Activated CD4-positive, alpha-beta memory T cell treated with anti-CD3 and anti-CD28 coated beads for 36 hours (primary cell): ENCODE results near the gene ARHGAP6. TPM values are rescaled to one million over a fixed set of nuclear protein-coding genes. Genes with fewer than 3 reads are reported as not detected.

ENCODE experiments used
- CTCF ChIA-PET: fragments of 350-600 bp; sonication (Branson Sonifier 250); formaldehyde crosslinking; loops from one replicate; lab custom pipeline; 2021; ENCODE audit warnings: antibody characterized with exemption, inconsistent platforms; lab: Charles Lee
- POLR2A ChIA-PET: fragments of 350-600 bp; sonication (Branson Sonifier 250); formaldehyde crosslinking; loops from one replicate; lab custom pipeline; 2021; ENCODE audit warnings: antibody characterized with exemption; lab: Charles Lee
- DNase-seq: peaks from one replicate; pipeline ENCODE4 v3.0.0-alpha.2; 2020
- H3K27ac Mint-ChIP-seq: one replicate; pipeline ENCODE4 v1.8.0; 2021; ENCODE audit warnings: mixed read lengths
- H3K27me3 Mint-ChIP-seq: one replicate; pipeline ENCODE4 v1.8.0; 2021; ENCODE audit warnings: mixed read lengths
- H3K36me3 Mint-ChIP-seq: one replicate; pipeline ENCODE4 v1.8.0; 2021; ENCODE audit warnings: mixed read lengths
- H3K4me1 Mint-ChIP-seq: one replicate; pipeline ENCODE4 v1.8.0; 2021; ENCODE audit warnings: low read depth, mixed read lengths
- H3K4me3 Mint-ChIP-seq: one replicate; pipeline ENCODE4 v1.8.0; 2021; ENCODE audit warnings: mild to moderate bottlenecking, mixed read lengths
- H3K9me3 Mint-ChIP-seq: one replicate; pipeline ENCODE4 v1.8.0; 2021; ENCODE audit warnings: mixed read lengths
- intact Hi-C: fragments of 100-400 bp; cut with micrococcal nuclease; formaldehyde crosslinking; loops from one replicate; pipeline ENCODE4 v1.15.1; 2023
- total RNA-seq, 2 experiments: library from RNA; stranded (reverse); gene quantifications; one replicate each; pipeline ENCODE4 v1.2.3, GENCODE V29; 2021

ARHGAP6 gene
- total RNA-seq, 2 experiments from 2014 or later: not detected

- CTCF ChIA-PET: no interaction called here
- no peak overlapping the region for H3K27ac Mint-ChIP-seq
- DNase-seq: no peak
- H3K4me1 Mint-ChIP-seq: no peaks in the 10 kb centered on the region
- H3K4me3 Mint-ChIP-seq: no peak overlapping the region
- no peaks in the 10 kb centered on the region for H3K9me3 Mint-ChIP-seq
- POLR2A ChIA-PET: no interaction called here
- H3K27me3 Mint-ChIP-seq: no peaks in the 10 kb centered on the region
- no peaks in the 10 kb centered on the region for H3K36me3 Mint-ChIP-seq
- intact Hi-C loops: no loop called here
Measured at GRCh38 chrX:11438767-11439166, 227.0 kb downstream of the ARHGAP6 start.

GRCh38 chrX:11438380-11438723, 227.4 kb downstream of the ARHGAP6 start:
- CTCF ChIA-PET: no interaction called here
- no peaks in the 10 kb centered on the region for H3K36me3 Mint-ChIP-seq
- no peak overlapping the region for H3K4me3 Mint-ChIP-seq
- no peak overlapping the region for H3K27ac Mint-ChIP-seq
- POLR2A ChIA-PET: no interaction called here
- no peaks in the 10 kb centered on the region for H3K9me3 Mint-ChIP-seq
- H3K27me3 Mint-ChIP-seq: no peaks in the 10 kb centered on the region
- intact Hi-C loops: no loop called here
- DNase-seq: no peak
- no peaks in the 10 kb centered on the region for H3K4me1 Mint-ChIP-seq

GRCh38 chrX:11437642-11438379, 227.9 kb downstream of the ARHGAP6 start:
- no peak overlapping the region for H3K4me3 Mint-ChIP-seq
- CTCF ChIA-PET: no interaction called here
- H3K27me3 Mint-ChIP-seq: no peaks in the 10 kb centered on the region
- no peaks in the 10 kb centered on the region for H3K4me1 Mint-ChIP-seq
- DNase-seq: no peak
- intact Hi-C loops: no loop called here
- H3K9me3 Mint-ChIP-seq: no peaks in the 10 kb centered on the region
- POLR2A ChIA-PET: no interaction called here
- no peaks in the 10 kb centered on the region for H3K36me3 Mint-ChIP-seq
- H3K27ac Mint-ChIP-seq: no peak overlapping the region

GRCh38 chrX:11435568-11435967, 230.2 kb downstream of the ARHGAP6 start:
- no peak for DNase-seq
- ChIA-PET POLR2A (no interaction called here), CTCF (no interaction called here)
- H3K4me1 Mint-ChIP-seq: no peaks in the 10 kb centered on the region
- no peak overlapping the region for H3K4me3 Mint-ChIP-seq
- no peak overlapping the region for H3K27ac Mint-ChIP-seq
- H3K36me3 Mint-ChIP-seq: no peaks in the 10 kb centered on the region
- peaks cover 2% of the 10 kb centered on the region for H3K27me3 Mint-ChIP-seq
- intact Hi-C loops: no loop called here
- H3K9me3 Mint-ChIP-seq: no peaks in the 10 kb centered on the region

- Mint-ChIP-seq H3K27me3 (peaks cover 2% of the 10 kb centered on the region), H3K9me3 (no peaks in the 10 kb centered on the region), H3K36me3 (no peaks in the 10 kb centered on the region), H3K27ac (no peak overlapping the region), H3K4me1 (no peaks in the 10 kb centered on the region), H3K4me3 (no peak overlapping the region)
- CTCF ChIA-PET: no interaction called here
- POLR2A ChIA-PET: no interaction called here
- intact Hi-C loops: no loop called here
- no peak for DNase-seq
Measured at GRCh38 chrX:11434607-11435006, 231.1 kb downstream of the ARHGAP6 start.

GRCh38 chrX:11431786-11432185, 233.9 kb downstream of the ARHGAP6 start:
- CTCF ChIA-PET: no interaction called here

GRCh38 chrX:11430271-11430670, 235.4 kb downstream of the ARHGAP6 start:
- Mint-ChIP-seq H3K27me3 (peaks cover 5% of the 10 kb centered on the region), H3K4me3 (no peak overlapping the region), H3K4me1 (no peaks in the 10 kb centered on the region), H3K27ac (no peak overlapping the region), H3K36me3 (no peaks in the 10 kb centered on the region), H3K9me3 (no peaks in the 10 kb centered on the region)
- CTCF ChIA-PET: no interaction called here
- POLR2A ChIA-PET: no interaction called here
- DNase-seq: no peak
- intact Hi-C loops: no loop called here

More at GRCh38 chrX:11431786-11432185, 233.9 kb downstream of the ARHGAP6 start:
- intact Hi-C loops: no loop called here
- Mint-ChIP-seq H3K4me3 (no peak overlapping the region), H3K27ac (no peak overlapping the region), H3K9me3 (no peaks in the 10 kb centered on the region), H3K27me3 (peaks cover 5% of the 10 kb centered on the region), H3K36me3 (no peaks in the 10 kb centered on the region), H3K4me1 (no peaks in the 10 kb centered on the region)
- POLR2A ChIA-PET: no interaction called here
- DNase-seq: no peak

GRCh38 chrX:11429538-11430085, 236.1 kb downstream of the ARHGAP6 start:
- no peak overlapping the region for H3K27ac Mint-ChIP-seq
- H3K4me3 Mint-ChIP-seq: no peak overlapping the region

GRCh38 chrX:11427453-11428071, 238.2 kb downstream of the ARHGAP6 start:
- ChIA-PET POLR2A (no interaction called here), CTCF (no interaction called here)
- H3K27ac Mint-ChIP-seq: no peak overlapping the region
- H3K36me3 Mint-ChIP-seq: no peaks in the 10 kb centered on the region
- no peaks in the 10 kb centered on the region for H3K4me1 Mint-ChIP-seq
- DNase-seq: no peak
- H3K4me3 Mint-ChIP-seq: no peak overlapping the region
- intact Hi-C loops: no loop called here
- no peaks in the 10 kb centered on the region for H3K9me3 Mint-ChIP-seq
- H3K27me3 Mint-ChIP-seq: peaks cover 5% of the 10 kb centered on the region

More at GRCh38 chrX:11429538-11430085, 236.1 kb downstream of the ARHGAP6 start:
- Mint-ChIP-seq H3K27me3 (peaks cover 5% of the 10 kb centered on the region), H3K36me3 (no peaks in the 10 kb centered on the region), H3K4me1 (no peaks in the 10 kb centered on the region), H3K9me3 (no peaks in the 10 kb centered on the region)
- intact Hi-C loops: no loop called here
- POLR2A ChIA-PET: no interaction called here
- CTCF ChIA-PET: no interaction called here
- DNase-seq: no peak

- CTCF ChIA-PET: no interaction called here
- H3K27ac Mint-ChIP-seq: no peak overlapping the region
- intact Hi-C loops: no loop called here
- H3K36me3 Mint-ChIP-seq: no peaks in the 10 kb centered on the region
- no peaks in the 10 kb centered on the region for H3K4me1 Mint-ChIP-seq
- POLR2A ChIA-PET: no interaction called here
- peaks cover 5% of the 10 kb centered on the region for H3K27me3 Mint-ChIP-seq
- H3K9me3 Mint-ChIP-seq: no peaks in the 10 kb centered on the region
- H3K4me3 Mint-ChIP-seq: no peak overlapping the region
- DNase-seq: no peak
Measured at GRCh38 chrX:11426712-11427452, 238.8 kb downstream of the ARHGAP6 start.

- ChIA-PET CTCF (no interaction called here), POLR2A (no interaction called here)
- Mint-ChIP-seq H3K9me3 (no peaks in the 10 kb centered on the region), H3K4me3 (no peak overlapping the region), H3K36me3 (no peaks in the 10 kb centered on the region), H3K27me3 (peaks cover 3% of the 10 kb centered on the region), H3K27ac (no peak overlapping the region), H3K4me1 (no peaks in the 10 kb centered on the region)
- intact Hi-C loops: no loop called here
- no peak for DNase-seq
Measured at GRCh38 chrX:11424903-11425674, 240.6 kb downstream of the ARHGAP6 start.

GRCh38 chrX:11423949-11424348, 241.8 kb downstream of the ARHGAP6 start:
- Mint-ChIP-seq H3K9me3 (no peaks in the 10 kb centered on the region), H3K4me1 (no peaks in the 10 kb centered on the region), H3K27ac (no peak overlapping the region), H3K4me3 (no peak overlapping the region), H3K36me3 (no peaks in the 10 kb centered on the region), H3K27me3 (peaks cover 3% of the 10 kb centered on the region)
- POLR2A ChIA-PET: no interaction called here
- intact Hi-C loops: no loop called here
- CTCF ChIA-PET: no interaction called here
- no peak for DNase-seq
